Spleen (tissue), 11 donors: ENCODE measurements around the gene RBBP8NL. TPM values are rescaled to one million over a fixed set of nuclear protein-coding genes. Genes with fewer than 3 reads are reported as not detected.

Experiments
- DNase-seq: peaks from one replicate; pipeline ENCODE4 v3.0.0-alpha.2; 2020
- H3K27ac ChIP-seq, 8 donors: fragments of 200-600 bp; sonication (generic) in 7 of 8; 1 replicate in 4 of 8; 2 replicates in 4 of 8; pipeline versions ENCODE4 v1.5.0 to v1.8.0; 2016 to 2021; ENCODE audit warnings: inconsistent platforms in 4 of 8, mild to moderate bottlenecking in 4 of 8, moderate library complexity in 1 of 8
- H3K27me3 ChIP-seq, 7 donors: fragments of 200-600 bp; sonication (generic) in 6 of 7; replicated peaks in 1 of 7; 1 replicate in 4 of 7; 2 replicates in 3 of 7; pipeline versions ENCODE4 v1.5.0 to v1.8.0; 2016 to 2021; ENCODE audit warnings: inconsistent platforms in 3 of 7, mild to moderate bottlenecking in 1 of 7
- H3K36me3 ChIP-seq, 6 donors: fragments of 200-600 bp; sonication (generic) in 5 of 6; 1 replicate in 4 of 6; 2 replicates in 2 of 6; pipeline versions ENCODE4 v1.5.0 to v1.8.0; 2016 to 2021; ENCODE audit warnings: inconsistent platforms in 2 of 6
- H3K4me1 ChIP-seq, 6 donors: fragments of 200-600 bp; sonication (generic) in 5 of 6; 1 replicate in 3 of 6; 2 replicates in 3 of 6; pipeline versions ENCODE4 v1.5.0 to v1.8.0; 2016 to 2021; ENCODE audit warnings: inconsistent platforms in 3 of 6
- H3K4me3 ChIP-seq, 8 donors: fragments of 200-600 bp; sonication (generic) in 7 of 8; 1 replicate in 4 of 8; 2 replicates in 4 of 8; pipeline versions ENCODE4 v1.5.0 to v1.8.0; 2016 to 2021; ENCODE audit warnings: inconsistent platforms in 4 of 8, mild to moderate bottlenecking in 4 of 8, moderate library complexity in 2 of 8
- H3K9me3 ChIP-seq, 8 donors: fragments of 200-600 bp; sonication (generic) in 7 of 8; 1 replicate in 4 of 8; 2 replicates in 4 of 8; pipeline versions ENCODE4 v1.5.0 to v1.8.0; 2016 to 2021; ENCODE audit warnings: inconsistent platforms in 4 of 8
- CTCF ChIP-seq, 11 experiments: fragments of 200-600 bp in 7 of 11; fragments of 450-650 bp in 4 of 11; sonication (generic) in 4 of 11; IDR thresholded peaks in 8 of 11; conservative IDR thresholded peaks in 3 of 11; 1 replicate in 7 of 11; 2 replicates in 4 of 11; pipeline versions ENCODE4 v1.4.0 to v1.8.0; 2016 to 2021; ENCODE audit warnings: antibody characterized with exemption in 11 of 11, inconsistent platforms in 4 of 11, mild to moderate bottlenecking in 1 of 11
- POLR2A ChIP-seq, 3 donors: fragments of 450-650 bp; IDR thresholded peaks; one replicate each; pipeline ENCODE4 v1.5.1; 2017; ENCODE audit warnings: antibody characterized with exemption in 3 of 3, mild to moderate bottlenecking in 1 of 3
- POLR2AphosphoS5 ChIP-seq, 3 donors: sonication (generic); formaldehyde crosslinking; IDR thresholded peaks; one replicate each; pipeline ENCODE4 v1.5.1; 2017; ENCODE audit warnings: antibody characterized with exemption in 3 of 3
- WGBS, 5 donors: extraction: QIAGEN DNeasy Blood & Tissue Kit in 3 of 5; methylation state at CpG; one replicate each; pipeline versions ENCODE4 v1.1.5 to v1.1.7; 2013 to 2018; 5-methylcytosine and 5-hydroxymethylcytosine counted together
- intact Hi-C: fragments of 100-400 bp; cut with DNase I; formaldehyde crosslinking; loops from one replicate; pipeline ENCODE4 v1.15.0; 2023; ENCODE audit warnings: low total_unique reads
- polyA plus RNA-seq, 3 donors: library from polyadenylated mRNA; stranded (reverse); fragments of 200-250 nt; gene quantifications; one replicate each; pipeline ENCODE4 v1.2.1, GENCODE V29; 2013
- total RNA-seq, 7 donors: library from RNA; depleted of rRNA in 3 of 7; stranded (reverse); fragments of >200 nt in 3 of 7; fragmentation: NEBNext Ultra II Directional in 4 of 7; extraction: Animal tissue kit (Norgen Biotek cat#: 25700) in 4 of 7; gene quantifications; one replicate each; pipeline versions ENCODE4 v1.1.0 to v1.2.1, GENCODE V29; 2016 to 2021
- donor health status: healthy with polysubstance abuse.
- donor health status: DM: no; HTN: no; CAD: no; lungs with moderate emphysema.
- donor health status: DM: no; HTN: no; CAD: no.
- donor health status: Bipolar disorder and iron deficiency.
- donor health status: healthy.
- donor health status: DM: no; HTN: no; CAD: no.
- donor health status: DM: yes; HTN: yes; CAD: no.

Gene RBBP8NL
- total and polyA plus RNA-seq, 10 donors, result 0.03 TPM; not detected in 9

- WGBS, 5 donors, result 65 to 78% (median 72%) methylated on average over 19 to 30 of the region's 30 CpGs
- no peaks in the 10 kb centered on the region for H3K36me3 ChIP-seq
- H3K9me3 ChIP-seq, result no peaks in the 10 kb centered on the region
- no peak for TF ChIP-seq CTCF (IDR thresholded peaks at IDR 0.05 in 8 of 11, conservative IDR thresholded peaks at IDR 0.05 in 3 of 11)
- no peak for TF ChIP-seq POLR2A (IDR thresholded peaks at IDR 0.05)
- no peak for TF ChIP-seq POLR2AphosphoS5 (IDR thresholded peaks at IDR 0.05)
- no peak overlapping the region for H3K27ac ChIP-seq
- H3K4me3 ChIP-seq, result no peak overlapping the region
- no peak for DNase-seq
- intact Hi-C loops, result no loop called here
- peaks cover 10 to 33% (median 27%) of the 10 kb centered on the region in 6 donors for H3K4me1 ChIP-seq
- H3K27me3 ChIP-seq, result peaks cover 3 to 100% (median 78%) of the 10 kb centered on the region in 7 donors
These were observed 45.7 kb upstream of the RBBP8NL start for GRCh38 chr20:62472941-62473585.

- DNase-seq, result no peak
- intact Hi-C loops, result no loop called here
- Histone ChIP-seq H3K4me3 (no peak overlapping the region), H3K9me3 (no peaks in the 10 kb centered on the region), H3K27me3 (peaks cover 3 to 100% (median 74%) of the 10 kb centered on the region in 7 donors), H3K4me1 (peaks cover 10 to 33% (median 27%) of the 10 kb centered on the region in 6 donors), H3K27ac (no peak overlapping the region), H3K36me3 (no peaks in the 10 kb centered on the region)
- whole genome bisulfite sequencing, 5 donors, result 82 to 88% (median 85%) methylated on average over 11 to 23 of the region's 23 CpGs
- TF ChIP-seq POLR2A (IDR thresholded peaks at IDR 0.05), result no peak
- no peak for TF ChIP-seq CTCF (IDR thresholded peaks at IDR 0.05 in 8 of 11, conservative IDR thresholded peaks at IDR 0.05 in 3 of 11)
- TF ChIP-seq POLR2AphosphoS5 (IDR thresholded peaks at IDR 0.05), result no peak
These were observed 45.0 kb upstream of the RBBP8NL start for GRCh38 chr20:62472138-62472940.

- H3K27ac ChIP-seq, result no peak overlapping the region
- 76 to 83% (median 82%) methylated on average over 5 to 12 of the region's 12 CpGs for WGBS, 5 donors
- H3K4me1 ChIP-seq, result peaks cover 3 to 18% (median 15%) of the 10 kb centered on the region in 6 donors
- no peak overlapping the region for H3K4me3 ChIP-seq
- no peak for DNase-seq
- H3K9me3 ChIP-seq, result no peaks in the 10 kb centered on the region
- peaks cover 3 to 100% (median 69%) of the 10 kb centered on the region in 7 donors for H3K27me3 ChIP-seq
- intact Hi-C loops, result no loop called here
- no peaks in the 10 kb centered on the region for H3K36me3 ChIP-seq
- TF ChIP-seq POLR2AphosphoS5 (IDR thresholded peaks at IDR 0.05), result no peak
- TF ChIP-seq CTCF (IDR thresholded peaks at IDR 0.05 in 8 of 11, conservative IDR thresholded peaks at IDR 0.05 in 3 of 11), result no peak
- no peak for TF ChIP-seq POLR2A (IDR thresholded peaks at IDR 0.05)
These were observed 43.1 kb upstream of the RBBP8NL start for GRCh38 chr20:62470459-62470858.

- TF ChIP-seq CTCF (IDR thresholded peaks at IDR 0.05 in 8 of 11, conservative IDR thresholded peaks at IDR 0.05 in 3 of 11) (no peak), POLR2AphosphoS5 (IDR thresholded peaks at IDR 0.05) (no peak), POLR2A (IDR thresholded peaks at IDR 0.05) (no peak)
- 43 to 56% (median 50%) methylated on average over 18 of the region's 18 CpGs for WGBS, 5 donors
- Histone ChIP-seq H3K4me1 (peaks cover 0 to 14% (median 10%) of the 10 kb centered on the region in 6 donors), H3K27ac (no peak overlapping the region), H3K4me3 (no peak overlapping the region), H3K36me3 (no peaks in the 10 kb centered on the region), H3K9me3 (no peaks in the 10 kb centered on the region), H3K27me3 (peaks cover 3 to 100% (median 67%) of the 10 kb centered on the region in 7 donors)
- intact Hi-C loops, result no loop called here
- no peak for DNase-seq
These were observed 42.7 kb upstream of the RBBP8NL start for GRCh38 chr20:62470001-62470400.
